OCI-LY7 (cell line): ENCODE results near the gene CTNS. TPM values are rescaled to one million over a fixed set of nuclear protein-coding genes. Genes with fewer than 3 reads are reported as not detected.
A peak's percentile ranks its signal among the peaks of the same experiment; 100 is the strongest.

Source experiments
- BruUV-seq: library from RNA; stranded (reverse); fragments of 400-500 nt; replicated peaks from 2 replicates; lab custom pipeline; 2021; lab: Mats Ljungman, UMichigan
- CTCF ChIA-PET: fragments of 300-600 bp; sonication (Branson Sonifier 250); formaldehyde crosslinking; loops from one replicate; lab custom pipeline; 2022; ENCODE audit warnings: antibody characterized with exemption; ENCODE audit not compliant: unreplicated experiment; lab: Charles Lee
- POLR2A ChIA-PET: fragments of 300-600 bp; sonication (Branson Sonifier 250); formaldehyde crosslinking; loops from one replicate; lab custom pipeline; 2022; ENCODE audit warnings: antibody characterized with exemption; lab: Charles Lee
- DNase-seq: peaks from one replicate; pipeline ENCODE4 v3.0.0-alpha.2; 2015; ENCODE audit warnings: low spot score
- H2AFZ ChIP-seq: fragments of 200-600 bp; sonication (generic), shearing (Covaris generic); 2 replicates; pipeline ENCODE4 v1.6.1; 2014; ENCODE audit warnings: mild to moderate bottlenecking, antibody characterized with exemption, low read length, moderate library complexity
- H3K27ac ChIP-seq: fragments of 200-600 bp; sonication (generic); 2 replicates; pipeline ENCODE4 v1.5.1; 2014; ENCODE audit warnings: mixed run types, low read depth, mild to moderate bottlenecking, moderate library complexity, low read length, inconsistent platforms; ENCODE audit not compliant: poor library complexity, severe bottlenecking
- H3K36me3 ChIP-seq: fragments of 200-600 bp; sonication (generic); 2 replicates; pipeline ENCODE4 v1.6.1; 2014; ENCODE audit warnings: mild to moderate bottlenecking, antibody characterized with exemption, low read length, moderate library complexity, mixed read lengths; ENCODE audit not compliant: insufficient read depth
- H3K4me1 ChIP-seq: fragments of 200-600 bp; sonication (generic); 2 replicates; pipeline ENCODE4 v1.5.1; 2014; ENCODE audit warnings: mild to moderate bottlenecking, low read length; ENCODE audit not compliant: insufficient read depth, poor library complexity, severe bottlenecking
- H3K4me2 ChIP-seq: fragments of 200-600 bp; sonication (generic); 2 replicates; pipeline ENCODE4 v1.6.1; 2014; ENCODE audit warnings: mild to moderate bottlenecking, low read length
- H3K4me3 ChIP-seq: fragments of 200-600 bp; sonication (generic); 2 replicates; pipeline ENCODE4 v1.5.1; 2014; ENCODE audit warnings: mild to moderate bottlenecking, low read depth, low read length; ENCODE audit not compliant: poor library complexity, severe bottlenecking
- H3K79me2 ChIP-seq: fragments of 200-600 bp; sonication (generic); 2 replicates; pipeline ENCODE4 v1.6.1; 2016; ENCODE audit warnings: low read depth, mild to moderate bottlenecking, low read length, moderate library complexity, mixed read lengths; ENCODE audit not compliant: insufficient read depth
- H3K9me2 ChIP-seq: fragments of 200-600 bp; sonication (generic); 2 replicates; pipeline ENCODE4 v1.6.1; 2016; ENCODE audit warnings: mild to moderate bottlenecking, low read length, mixed read lengths; ENCODE audit not compliant: insufficient read depth
- H3K9me3 ChIP-seq: fragments of 200-600 bp; sonication (generic); 2 replicates; pipeline ENCODE4 v1.6.1; 2014; ENCODE audit warnings: mild to moderate bottlenecking, mixed run types, low read length, mixed read lengths
- H4K20me1 ChIP-seq: fragments of 200-600 bp; sonication (generic); 2 replicates; pipeline ENCODE4 v1.6.1; 2014; ENCODE audit warnings: mild to moderate bottlenecking, antibody characterized with exemption, low read length, moderate library complexity, mixed read lengths; ENCODE audit not compliant: insufficient read depth
- CTCF ChIP-seq: fragments of 200-600 bp; sonication (generic); conservative IDR thresholded peaks from 2 replicates; pipeline ENCODE4 v1.5.1; 2014; ENCODE audit warnings: mild to moderate bottlenecking, antibody characterized with exemption, low read length, moderate library complexity, mixed read lengths
- EZH2phosphoT487 ChIP-seq: fragments of 200-600 bp; sonication (generic); IDR thresholded peaks from 2 replicates; pipeline ENCODE4 v1.6.1; 2018; ENCODE audit warnings: low read depth, borderline replicate concordance, mild to moderate bottlenecking, mixed run types, antibody characterized with exemption, low read length, moderate library complexity, mixed read lengths
- intact Hi-C: fragments of 100-400 bp; cut with micrococcal nuclease; formaldehyde crosslinking; loops from one replicate; pipeline ENCODE4 v1.10.0; 2022; ENCODE audit not compliant: unreplicated experiment
- total RNA-seq, 2 experiments: library from RNA; depleted of rRNA in 1 of 2; stranded (reverse); fragments of >200 nt in 1 of 2; shearing (Covaris generic) in 1 of 2; gene quantifications; 2 replicates each; pipeline ENCODE4 v1.2.3, GENCODE V29; 2014 to 2022

Gene CTNS
- total RNA-seq, 2 experiments from 2014 or later: 5.6 to 13.6 TPM

GRCh38 chr17:3659541-3660111 is 23.1 kb downstream of the CTNS start:
- ChIA-PET POLR2A (no interaction called here), CTCF (no interaction called here)
- Histone ChIP-seq H3K36me3 (no peaks in the 10 kb centered on the region), H3K4me3 (no peak overlapping the region), H3K4me2 (no peak overlapping the region), H3K27ac (no peak overlapping the region), H3K9me3 (no peaks in the 10 kb centered on the region), H3K79me2 (no peaks in the 10 kb centered on the region), H4K20me1 (no peaks in the 10 kb centered on the region), H3K4me1 (no peaks in the 10 kb centered on the region), H2AFZ (no peak overlapping the region), H3K9me2 (no peaks in the 10 kb centered on the region)
- intact Hi-C loops: no loop called here
- BruUV-seq: no TSS peak
- TF ChIP-seq CTCF (no peak), EZH2phosphoT487 (no peak)
- DNase-seq: no peak

GRCh38 chr17:3660311-3660891 is 23.8 kb downstream of the CTNS start:
- H2AFZ ChIP-seq: no peak overlapping the region
- POLR2A ChIA-PET: no interaction called here
- no peak for TF ChIP-seq CTCF
- TF ChIP-seq EZH2phosphoT487: no peak
- H3K36me3 ChIP-seq: no peaks in the 10 kb centered on the region
- no peaks in the 10 kb centered on the region for H3K9me3 ChIP-seq
- H3K4me2 ChIP-seq: no peak overlapping the region
- no peaks in the 10 kb centered on the region for H3K79me2 ChIP-seq
- BruUV-seq: no TSS peak
- intact Hi-C loops: no loop called here
- H3K9me2 ChIP-seq: no peaks in the 10 kb centered on the region
- CTCF ChIA-PET: no interaction called here
- H4K20me1 ChIP-seq: no peaks in the 10 kb centered on the region
- H3K27ac ChIP-seq: no peak overlapping the region
- no peak for DNase-seq
- no peaks in the 10 kb centered on the region for H3K4me1 ChIP-seq
- no peak overlapping the region for H3K4me3 ChIP-seq

GRCh38 chr17:3663102-3664011 is 26.8 kb downstream of the CTNS start:
- Histone ChIP-seq H3K27ac (no peak overlapping the region), H4K20me1 (no peaks in the 10 kb centered on the region), H3K36me3 (no peaks in the 10 kb centered on the region), H3K9me2 (no peaks in the 10 kb centered on the region), H3K9me3 (no peaks in the 10 kb centered on the region), H3K4me2 (no peak overlapping the region), H2AFZ (no peak overlapping the region), H3K4me3 (no peak overlapping the region), H3K79me2 (no peaks in the 10 kb centered on the region), H3K4me1 (peaks cover 8% of the 10 kb centered on the region)
- ChIA-PET CTCF (no interaction called here), POLR2A (no interaction called here)
- DNase-seq: no peak
- intact Hi-C loops: no loop called here
- TF ChIP-seq EZH2phosphoT487: no peak
- TF ChIP-seq CTCF: no peak
- BruUV-seq: TSS peak; percentile 43
